Stimulated activated CD8-positive, alpha-beta memory T cell treated with anti-CD3 and anti-CD28 coated beads, Interleukin-7, amount 100 ng/mL, for 24 hours (primary cell): ENCODE measurements around the gene KIF2B.
"Not testable (repeated sequence)": the region's sequence is repeated elsewhere in the genome, so short reads cannot be mapped to it uniquely, and the experiment has no call there.

Source experiments
- DNase-seq: peaks from one replicate; pipeline ENCODE4 v3.0.0-alpha.2; 2020; ENCODE audit warnings: low read depth

The KIF2B gene

GRCh38 chr17:53822764-53823163, at the start of gene KIF2B:
Gene KIF2B (plus strand): TSS chr17:53822927. CDS start chr17:53823034, 107 bp downstream.
- DNase-seq = no peak

- DNase-seq = no peak
Measured at GRCh38 chr17:53780320-53780719, 42.4 kb upstream of the KIF2B start.

GRCh38 chr17:53791551-53791950, 31.2 kb upstream of the KIF2B start:
- no peak for DNase-seq

- DNase-seq = no peak
Measured at GRCh38 chr17:53792451-53792850, 30.3 kb upstream of the KIF2B start.

GRCh38 chr17:53792997-53793396, 29.7 kb upstream of the KIF2B start:
- DNase-seq = no peak

GRCh38 chr17:53794875-53795274, 27.9 kb upstream of the KIF2B start:
- no peak for DNase-seq

- DNase-seq = no peak
Measured at GRCh38 chr17:53796642-53797041, 26.1 kb upstream of the KIF2B start.

- no peak for DNase-seq
Measured at GRCh38 chr17:53797501-53797900, 25.2 kb upstream of the KIF2B start.

GRCh38 chr17:53804437-53804836, 18.3 kb upstream of the KIF2B start:
- DNase-seq = no peak

GRCh38 chr17:53806473-53806872, 16.3 kb upstream of the KIF2B start:
- DNase-seq = no peak

GRCh38 chr17:53807286-53807685, 15.4 kb upstream of the KIF2B start:
- DNase-seq = no peak

GRCh38 chr17:53818271-53818670, 4.5 kb upstream of the KIF2B start:
- DNase-seq = no peak

- DNase-seq = no peak
Measured at GRCh38 chr17:53818929-53819328, 3.8 kb upstream of the KIF2B start.

- no peak for DNase-seq
Measured at GRCh38 chr17:53819956-53820355, 2.8 kb upstream of the KIF2B start.

- DNase-seq = no peak
Measured at GRCh38 chr17:53823341-53824050, 769 bp downstream of the KIF2B start.

- not testable (repeated sequence) for DNase-seq
Measured at GRCh38 chr17:53834771-53835170, 12.0 kb downstream of the KIF2B start.

- DNase-seq = no peak
Measured at GRCh38 chr17:53837131-53837530, 14.4 kb downstream of the KIF2B start.

- DNase-seq = no peak
Measured at GRCh38 chr17:53844491-53845107, 21.9 kb downstream of the KIF2B start.

- DNase-seq = not testable (repeated sequence)
Measured at GRCh38 chr17:53871128-53871527, 48.4 kb downstream of the KIF2B start.
